ENCODE measurements around the gene ACADSB.

ACADSB gene

GRCh38 chr10:123011987-123012386 lies 3.2 kb downstream of the ACADSB start:
- Histone ChIP-seq H3K4me2 (no peak overlapping the region), H3K27ac (no peak overlapping the region), H3K4me1 (peaks cover 12 to 30% (median 23%) of the 10 kb centered on the region in 10 experiments), H3K9me3 (replicated peaks in 1 of 11) (peaks cover 0 to 22% (median 17%) of the 10 kb centered on the region in 11 experiments; a peak in 18 of 22 replicates), H3K27me3 (no peaks in the 10 kb centered on the region), H4K20me1 (peaks cover 0 to 14% (median 4%) of the 10 kb centered on the region in 11 experiments; a peak in 8 of 22 replicates), H3K4me3 (no peak overlapping the region), H3K9ac (no peak overlapping the region), H3K36me3 (peaks cover 0 to 33% (median 18%) of the 10 kb centered on the region in 11 experiments; a peak in 13 of 22 replicates)
- TF ChIP-seq Cebpa-rat (IDR thresholded peaks at IDR 0.05): no peak

- no peak for TF ChIP-seq Cebpa-rat (IDR thresholded peaks at IDR 0.05)
- H3K9ac ChIP-seq: no peak overlapping the region
- H3K9me3 ChIP-seq (replicated peaks in 1 of 11): peaks cover 0 to 22% (median 17%) of the 10 kb centered on the region in 11 experiments; a peak in 18 of 22 replicates
- peaks cover 0 to 33% (median 18%) of the 10 kb centered on the region in 11 experiments; a peak in 13 of 22 replicates for H3K36me3 ChIP-seq
- H4K20me1 ChIP-seq: no peaks in the 10 kb centered on the region; a peak in 3 of 22 replicates
- H3K4me2 ChIP-seq: no peak overlapping the region
- H3K4me1 ChIP-seq: peaks cover 7 to 24% (median 16%) of the 10 kb centered on the region in 10 experiments; a peak in 18 of 20 replicates
- H3K27me3 ChIP-seq: no peaks in the 10 kb centered on the region
- no peak overlapping the region for H3K27ac ChIP-seq
- no peak overlapping the region for H3K4me3 ChIP-seq
These were observed 4.9 kb downstream of the ACADSB start for GRCh38 chr10:123013456-123014419.

- no peak overlapping the region for H3K27ac ChIP-seq
- H3K9ac ChIP-seq: no peak overlapping the region
- no peak overlapping the region for H3K4me3 ChIP-seq
- H3K27me3 ChIP-seq: no peaks in the 10 kb centered on the region
- peaks cover 0 to 22% (median 17%) of the 10 kb centered on the region in 11 experiments; a peak in 18 of 22 replicates for H3K9me3 ChIP-seq (replicated peaks in 1 of 11)
- peaks cover under 1 to 14% (median 9%) of the 10 kb centered on the region in 10 experiments; a peak in 18 of 20 replicates for H3K4me1 ChIP-seq
- H4K20me1 ChIP-seq: no peaks in the 10 kb centered on the region; a peak in 2 of 22 replicates
- H3K4me2 ChIP-seq: no peak overlapping the region
- peaks cover 0 to 33% (median 18%) of the 10 kb centered on the region in 11 experiments; a peak in 13 of 22 replicates for H3K36me3 ChIP-seq
- no peak for TF ChIP-seq Cebpa-rat (IDR thresholded peaks at IDR 0.05)
These were observed 6.0 kb downstream of the ACADSB start for GRCh38 chr10:123014772-123015171.

- peaks cover 0 to under 1% (median 0%) of the 10 kb centered on the region in 10 experiments; a peak in 2 of 20 replicates for H3K4me1 ChIP-seq
- no peak overlapping the region for H3K9ac ChIP-seq
- H3K4me3 ChIP-seq: no peak overlapping the region
- no peak overlapping the region for H3K27ac ChIP-seq
- H3K4me2 ChIP-seq: 0 out of 22 replicates have a peak overlapping the region, but pooled peaks of 1 of the 11 experiments have one; percentile 20
- H3K27me3 ChIP-seq: no peaks in the 10 kb centered on the region
- peaks cover 0 to 32% (median 18%) of the 10 kb centered on the region in 11 experiments; a peak in 13 of 22 replicates for H3K36me3 ChIP-seq
- TF ChIP-seq Cebpa-rat (IDR thresholded peaks at IDR 0.05): no peak
- H4K20me1 ChIP-seq: no peaks in the 10 kb centered on the region; a peak in 2 of 22 replicates
- H3K9me3 ChIP-seq (replicated peaks in 1 of 11): peaks cover 0 to 22% (median 17%) of the 10 kb centered on the region in 11 experiments; a peak in 18 of 22 replicates
These were observed 7.4 kb downstream of the ACADSB start for GRCh38 chr10:123016228-123016627.

GRCh38 chr10:123017421-123018165 lies 8.8 kb downstream of the ACADSB start:
- H3K27ac ChIP-seq: no peak overlapping the region
- no peaks in the 10 kb centered on the region for H3K27me3 ChIP-seq
- H3K4me1 ChIP-seq: no peaks in the 10 kb centered on the region
- TF ChIP-seq Cebpa-rat (IDR thresholded peaks at IDR 0.05): no peak
- peaks cover 0 to 20% (median 10%) of the 10 kb centered on the region in 11 experiments; a peak in 11 of 22 replicates for H3K36me3 ChIP-seq
- H3K9ac ChIP-seq: no peak overlapping the region
- peaks cover 0 to 14% (median 13%) of the 10 kb centered on the region in 11 experiments; a peak in 17 of 22 replicates for H3K9me3 ChIP-seq (replicated peaks in 1 of 11)
- H4K20me1 ChIP-seq: no peaks in the 10 kb centered on the region; a peak in 1 of 22 replicates
- H3K4me3 ChIP-seq: no peak overlapping the region
- H3K4me2 ChIP-seq: no peak overlapping the region

GRCh38 chr10:123018531-123018930 lies 9.7 kb downstream of the ACADSB start:
- TF ChIP-seq Cebpa-rat (IDR thresholded peaks at IDR 0.05): no peak
- Histone ChIP-seq H3K36me3 (peaks cover 0 to 10% (median 4%) of the 10 kb centered on the region in 11 experiments; a peak in 8 of 22 replicates), H3K4me3 (no peak overlapping the region), H4K20me1 (no peaks in the 10 kb centered on the region; a peak in 2 of 22 replicates), H3K4me2 (no peak overlapping the region), H3K4me1 (no peaks in the 10 kb centered on the region), H3K27me3 (no peaks in the 10 kb centered on the region), H3K9ac (no peak overlapping the region), H3K9me3 (replicated peaks in 1 of 11) (peaks cover 0 to 5% (median 3%) of the 10 kb centered on the region in 11 experiments; a peak in 13 of 22 replicates), H3K27ac (no peak overlapping the region)

GRCh38 chr10:123019264-123019663 lies 10.5 kb downstream of the ACADSB start:
- Histone ChIP-seq H3K27me3 (no peaks in the 10 kb centered on the region), H3K4me1 (peaks cover 0 to under 1% (median 0%) of the 10 kb centered on the region in 10 experiments; a peak in 1 of 20 replicates), H3K36me3 (peaks cover 0 to 6% (median 0%) of the 10 kb centered on the region in 11 experiments; a peak in 1 of 22 replicates), H3K4me3 (no peak overlapping the region), H3K9me3 (replicated peaks in 1 of 11) (peaks cover 0 to 4% (median 0%) of the 10 kb centered on the region in 11 experiments; a peak in 2 of 22 replicates), H3K9ac (no peak overlapping the region), H3K27ac (no peak overlapping the region), H4K20me1 (no peaks in the 10 kb centered on the region; a peak in 1 of 22 replicates), H3K4me2 (no peak overlapping the region)
- TF ChIP-seq Cebpa-rat (IDR thresholded peaks at IDR 0.05): no peak

- H3K9me3 ChIP-seq (replicated peaks in 1 of 11): peaks cover 0 to 4% (median 0%) of the 10 kb centered on the region in 11 experiments; a peak in 2 of 22 replicates
- 0 out of 22 replicates have a peak, but pooled peaks cover 0 to 3% (median 0%) of the 10 kb centered on the region in 11 experiments for H3K36me3 ChIP-seq
- no peak overlapping the region for H3K4me2 ChIP-seq
- H3K27me3 ChIP-seq: no peaks in the 10 kb centered on the region
- peaks cover 0 to 9% (median 3%) of the 10 kb centered on the region in 10 experiments; a peak in 6 of 20 replicates for H3K4me1 ChIP-seq
- H4K20me1 ChIP-seq: no peaks in the 10 kb centered on the region; a peak in 1 of 22 replicates
- no peak overlapping the region for H3K4me3 ChIP-seq
- no peak overlapping the region for H3K27ac ChIP-seq
- no peak overlapping the region for H3K9ac ChIP-seq
- TF ChIP-seq Cebpa-rat (IDR thresholded peaks at IDR 0.05): no peak
These were observed 11.3 kb downstream of the ACADSB start for GRCh38 chr10:123019941-123020703.

Data from BLaER1 treated with 17β-estradiol and CSF1 and Interleukin-3, amounts not matched to agents 10 nM and 100 nM (cell line).